ENCODE results near the gene TMEM135.

TMEM135 gene

DNA sequence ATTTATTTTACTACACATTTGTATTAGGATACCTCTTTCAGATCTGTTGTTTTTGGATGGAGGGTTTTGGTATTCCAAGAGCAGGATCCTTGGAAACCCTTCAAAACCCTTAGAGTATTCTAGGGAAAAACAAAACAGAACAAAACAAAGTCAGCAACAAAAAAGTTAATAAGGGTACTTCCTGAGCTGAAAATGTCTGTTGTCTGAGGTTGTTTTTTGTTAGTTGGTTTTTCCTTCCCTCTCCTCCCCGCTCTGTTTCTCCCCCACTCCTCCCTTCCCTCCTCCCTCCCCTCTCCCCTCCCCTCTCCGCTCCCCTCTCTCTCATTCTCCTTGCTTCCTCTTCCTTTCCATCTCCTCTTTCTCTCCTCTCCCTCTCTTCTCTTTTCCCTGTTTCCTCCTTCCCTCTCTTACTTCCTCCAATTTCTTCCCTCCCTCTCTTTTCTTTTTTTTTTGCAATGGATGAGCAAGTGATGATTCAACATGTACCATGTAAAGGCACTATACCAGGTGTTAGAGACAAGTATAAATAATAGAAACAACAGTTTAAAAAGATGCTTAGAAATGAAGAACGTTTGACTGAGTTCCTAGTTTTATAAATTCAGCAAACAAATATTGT lies 160.6 kb downstream of the TMEM135 start:
- no peak for TF ChIP-seq ZNF274 (IDR thresholded peaks at IDR 0.05; ENCODE audit: low read depth, low read length)
- no peak overlapping the region for H3K4me3 ChIP-seq (ENCODE audit: low read length)

DNA sequence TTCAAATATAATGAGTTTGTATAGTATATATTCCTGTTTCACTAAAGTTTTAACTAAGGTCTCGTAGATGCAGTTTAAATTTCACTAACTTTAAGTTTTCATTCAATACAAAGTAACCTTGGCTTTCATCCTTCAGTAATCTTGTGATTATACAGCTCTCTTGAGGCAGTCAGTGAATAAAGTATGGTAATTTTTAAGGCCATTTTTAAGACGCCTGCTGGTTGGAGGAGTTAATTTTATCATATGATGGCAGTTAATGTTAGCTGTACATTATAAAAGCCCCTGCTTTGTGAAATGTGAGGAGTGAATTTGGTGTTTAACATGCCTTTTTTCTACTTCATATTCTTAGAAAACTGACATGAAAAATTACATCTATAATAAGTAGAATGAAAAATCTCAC lies 163.6 kb downstream of the TMEM135 start:
- no peak overlapping the region for H3K4me3 ChIP-seq (ENCODE audit: low read length)
- TF ChIP-seq ZNF274 (IDR thresholded peaks at IDR 0.05; ENCODE audit: low read depth, low read length), result no peak

GRCh38 chr11:87203907-87204602 lies 166.3 kb downstream of the TMEM135 start:
- H3K4me3 ChIP-seq (ENCODE audit: low read length), result no peak overlapping the region
- no peak for TF ChIP-seq ZNF274 (IDR thresholded peaks at IDR 0.05; ENCODE audit: low read depth, low read length)

GRCh38 chr11:87212891-87213290 lies 175.2 kb downstream of the TMEM135 start:
- no peak for TF ChIP-seq ZNF274 (IDR thresholded peaks at IDR 0.05; ENCODE audit: low read depth, low read length)
- H3K4me3 ChIP-seq (ENCODE audit: low read length), result no peak overlapping the region

DNA sequence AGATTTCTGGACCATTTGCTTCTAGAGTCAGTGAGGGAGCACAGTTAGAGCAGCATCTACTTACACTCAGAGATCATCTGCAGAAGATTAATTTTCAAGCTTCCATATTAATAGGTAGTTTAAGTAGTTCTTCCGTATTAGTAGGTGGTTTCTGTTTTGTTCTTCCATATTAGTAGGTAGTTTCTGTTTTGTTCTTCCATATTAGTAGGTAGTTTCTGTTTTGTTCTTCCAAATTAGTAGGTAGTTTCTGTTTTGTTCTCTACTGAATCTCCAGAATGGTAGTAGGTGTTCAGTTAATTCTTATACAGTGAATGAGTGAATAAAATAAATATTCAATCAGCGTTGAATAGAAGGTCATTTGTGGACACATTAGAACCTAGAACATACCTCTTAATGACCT lies 175.7 kb downstream of the TMEM135 start:
- H3K4me3 ChIP-seq (ENCODE audit: low read length), result no peak overlapping the region
- no peak for TF ChIP-seq ZNF274 (IDR thresholded peaks at IDR 0.05; ENCODE audit: low read depth, low read length)

- TF ChIP-seq ZNF274 (IDR thresholded peaks at IDR 0.05; ENCODE audit: low read depth, low read length), result no peak
- no peak overlapping the region for H3K4me3 ChIP-seq (ENCODE audit: low read length)
These were observed 177.5 kb downstream of the TMEM135 start for GRCh38 chr11:87215236-87215635.

DNA sequence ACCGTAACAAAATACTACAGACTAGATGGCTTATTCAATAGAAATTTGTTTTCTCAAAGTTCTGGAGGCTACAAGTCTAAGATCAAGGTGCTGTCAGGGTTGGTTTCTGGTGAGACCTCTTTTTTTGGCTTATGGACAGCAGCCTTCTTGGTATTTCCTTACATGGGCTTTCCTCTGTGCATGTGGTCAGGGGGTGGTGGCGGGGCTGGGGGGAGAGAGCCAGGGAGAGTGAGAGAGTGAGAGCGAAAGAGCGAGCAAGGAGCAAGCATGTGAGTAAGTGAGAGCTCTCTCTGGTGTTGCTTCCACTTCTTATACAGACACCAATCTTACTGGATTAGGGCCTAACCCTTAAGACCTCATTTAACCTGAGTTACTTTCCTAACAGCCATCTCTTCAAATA lies 181.5 kb downstream of the TMEM135 start:
- no peak for TF ChIP-seq ZNF274 (IDR thresholded peaks at IDR 0.05; ENCODE audit: low read depth, low read length)
- no peak overlapping the region for H3K4me3 ChIP-seq (ENCODE audit: low read length)

DNA sequence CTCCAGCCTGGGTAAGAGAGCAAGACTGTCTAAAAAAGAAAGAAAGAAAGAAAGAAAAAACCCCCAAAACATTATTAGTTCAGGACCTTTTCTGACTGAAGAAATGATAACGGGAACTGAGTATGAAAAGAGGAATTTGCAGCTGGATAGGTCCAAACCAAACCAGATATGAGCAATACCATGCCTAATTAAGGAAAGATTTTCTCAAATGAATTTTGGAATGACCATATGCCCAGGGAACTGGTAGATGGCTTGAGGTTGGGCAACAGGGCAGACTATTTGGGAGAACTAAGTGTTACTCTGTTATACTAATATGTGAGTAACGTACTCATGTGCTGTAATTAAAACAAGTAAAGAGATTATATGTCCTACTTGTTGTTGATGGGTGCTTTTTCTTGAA lies 186.1 kb downstream of the TMEM135 start:
- H3K4me3 ChIP-seq (ENCODE audit: low read length), result no peak overlapping the region

DNA sequence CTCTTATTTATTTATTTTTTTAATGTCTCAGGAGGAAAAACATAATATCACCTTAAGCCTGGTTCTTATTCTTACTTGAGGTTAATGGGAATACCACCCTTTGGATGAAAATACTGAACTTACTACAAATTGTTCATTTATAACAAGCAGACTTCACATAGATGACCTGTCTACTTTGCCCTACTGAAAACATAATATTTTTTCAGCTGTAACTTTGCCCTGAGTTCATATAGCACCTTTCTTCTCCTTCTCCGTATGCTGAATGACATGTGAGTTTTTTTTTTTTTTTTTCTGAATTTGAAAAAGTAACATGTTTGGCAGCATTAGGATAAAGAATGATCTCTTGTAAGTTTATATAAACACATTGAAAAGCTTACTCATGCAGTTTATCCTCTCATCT lies 186.8 kb downstream of the TMEM135 start:
- no peak overlapping the region for H3K4me3 ChIP-seq (ENCODE audit: low read length)
- TF ChIP-seq ZNF274 (IDR thresholded peaks at IDR 0.05; ENCODE audit: low read depth, low read length), result no peak

More for the DNA sequence above, 186.1 kb downstream of the TMEM135 start:
- TF ChIP-seq ZNF274 (IDR thresholded peaks at IDR 0.05; ENCODE audit: low read depth, low read length), result no peak

DNA sequence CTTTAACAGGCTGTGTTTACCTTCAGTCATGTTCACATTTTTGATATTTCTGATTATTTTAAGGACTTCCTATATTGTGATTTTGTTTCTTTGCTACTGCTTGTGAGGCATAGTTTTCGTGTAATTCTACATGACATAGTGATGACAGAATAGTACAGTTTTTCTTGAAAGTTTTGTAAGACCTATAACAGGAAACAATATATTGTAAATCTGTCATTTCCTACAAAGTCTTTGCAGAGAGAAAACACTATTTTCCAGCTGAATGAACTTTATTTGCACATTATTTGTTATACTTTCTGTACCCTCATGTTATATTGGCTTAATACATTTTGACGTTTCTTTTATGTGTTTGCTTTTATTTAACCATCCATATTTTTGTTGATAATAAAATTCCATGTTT lies 191.1 kb downstream of the TMEM135 start:
- no peak overlapping the region for H3K4me3 ChIP-seq (ENCODE audit: low read length)
- TF ChIP-seq ZNF274 (IDR thresholded peaks at IDR 0.05; ENCODE audit: low read depth, low read length), result no peak

DNA sequence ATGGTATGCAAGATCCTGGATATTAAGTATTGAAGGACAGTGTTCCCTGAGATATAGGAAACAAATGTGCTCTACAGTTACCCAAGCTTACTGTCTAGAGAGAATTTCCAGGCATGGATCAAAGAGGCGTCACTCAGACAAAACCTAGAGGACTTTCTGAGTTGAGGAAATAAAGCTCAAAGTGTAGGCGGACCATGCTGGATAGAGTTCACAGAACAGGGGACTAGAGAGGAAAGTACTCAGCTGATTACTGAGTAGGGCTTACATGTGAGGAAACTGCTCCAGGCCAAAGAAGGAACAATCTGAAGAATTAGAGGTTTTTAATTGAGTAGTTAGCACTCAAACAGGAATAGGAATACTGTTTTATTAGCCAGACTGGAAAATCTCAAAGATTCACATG lies 193.3 kb downstream of the TMEM135 start:
- H3K4me3 ChIP-seq (ENCODE audit: low read length), result no peak overlapping the region
- TF ChIP-seq ZNF274 (IDR thresholded peaks at IDR 0.05; ENCODE audit: low read depth, low read length), result no peak

DNA sequence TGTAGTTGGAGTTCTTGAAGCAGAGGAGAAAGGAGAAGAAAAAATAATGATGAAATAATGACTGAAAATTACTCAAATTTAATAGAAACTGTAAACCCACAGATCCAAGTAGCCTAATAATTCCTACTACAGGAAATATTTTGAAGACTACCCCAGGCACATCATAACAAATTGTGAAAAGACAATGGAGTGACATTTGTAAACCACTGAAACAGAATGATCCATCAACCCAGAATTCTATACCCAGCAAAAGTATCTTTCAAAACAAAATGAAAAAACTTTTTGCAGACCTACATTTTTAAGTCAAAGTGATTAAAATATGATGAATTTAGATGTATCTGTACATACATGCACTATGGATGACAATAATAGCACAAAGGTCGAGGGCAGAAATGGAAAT lies 194.6 kb downstream of the TMEM135 start:
- no peak for TF ChIP-seq ZNF274 (IDR thresholded peaks at IDR 0.05; ENCODE audit: low read depth, low read length)

GRCh38 chr11:87235366-87235765 lies 197.6 kb downstream of the TMEM135 start:
- TF ChIP-seq ZNF274 (IDR thresholded peaks at IDR 0.05; ENCODE audit: low read depth, low read length), result no peak
- no peak overlapping the region for H3K4me3 ChIP-seq (ENCODE audit: low read length)

More for the DNA sequence above, 194.6 kb downstream of the TMEM135 start:
- no peak overlapping the region for H3K4me3 ChIP-seq (ENCODE audit: low read length)

DNA sequence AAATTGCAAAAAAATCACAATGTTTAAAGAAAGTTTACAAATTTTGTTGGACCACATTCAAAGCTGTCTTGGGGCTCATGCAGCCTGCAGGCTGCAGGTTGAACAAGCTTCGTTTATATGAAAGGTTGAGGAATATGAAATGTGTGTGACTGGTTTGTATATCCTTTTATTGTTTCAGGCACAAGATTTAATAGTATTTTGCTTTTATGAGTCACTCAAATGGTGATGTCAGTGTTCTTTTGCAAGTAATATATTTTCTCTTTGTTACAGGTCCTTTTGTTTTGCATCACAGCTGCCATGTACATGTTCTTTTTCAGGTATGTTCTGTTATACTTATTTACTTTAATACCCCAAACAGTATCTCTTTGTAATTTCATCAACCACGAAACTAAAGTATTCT lies 198.6 kb downstream of the TMEM135 start:
- H3K4me3 ChIP-seq (ENCODE audit: low read length), result no peak overlapping the region
- TF ChIP-seq ZNF274 (IDR thresholded peaks at IDR 0.05; ENCODE audit: low read depth, low read length), result no peak

DNA sequence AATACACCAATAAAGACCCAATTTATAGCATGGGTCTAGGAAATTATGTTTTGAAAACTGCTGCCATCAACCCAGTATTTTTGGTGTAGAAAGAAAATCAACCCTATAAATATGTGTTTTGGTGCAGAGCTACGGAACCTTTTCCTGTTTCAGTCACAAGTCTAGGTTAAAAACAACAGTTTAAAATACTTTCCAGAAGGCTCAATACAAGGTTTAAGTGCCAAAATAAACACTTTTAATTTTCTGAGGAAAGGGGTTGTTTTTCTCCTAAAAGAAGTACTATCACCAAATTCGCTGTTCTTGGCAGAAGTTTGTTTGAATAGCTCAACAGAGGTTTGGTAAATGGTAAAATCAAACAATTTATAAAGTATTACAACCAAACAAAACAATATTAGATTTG lies 201.3 kb downstream of the TMEM135 start:
- H3K4me3 ChIP-seq (ENCODE audit: low read length), result no peak overlapping the region
- TF ChIP-seq ZNF274 (IDR thresholded peaks at IDR 0.05; ENCODE audit: low read depth, low read length), result no peak

- no peak overlapping the region for H3K4me3 ChIP-seq (ENCODE audit: low read length)
- no peak for TF ChIP-seq ZNF274 (IDR thresholded peaks at IDR 0.05; ENCODE audit: low read depth, low read length)
These were observed 201.8 kb downstream of the TMEM135 start for GRCh38 chr11:87239531-87239930.
